GM12873 (cell line): ENCODE measurements around the gene GPC3.

Experiments used
- TF ChIP-seq, protein P1 (sequence below): IDR thresholded peaks from 2 replicates; pipeline ENCODE4 v1.5.1; 2012; ENCODE audit warnings: low read depth, mild to moderate bottlenecking, moderate library complexity, low read length, control low read depth; ENCODE audit not compliant: insufficient read depth; ENCODE audit errors: missing control alignments

GPC3 gene

GRCh38 chrX:133681897-133682296, 303.5 kb downstream of the GPC3 start:
- TF ChIP-seq, protein P1, sequence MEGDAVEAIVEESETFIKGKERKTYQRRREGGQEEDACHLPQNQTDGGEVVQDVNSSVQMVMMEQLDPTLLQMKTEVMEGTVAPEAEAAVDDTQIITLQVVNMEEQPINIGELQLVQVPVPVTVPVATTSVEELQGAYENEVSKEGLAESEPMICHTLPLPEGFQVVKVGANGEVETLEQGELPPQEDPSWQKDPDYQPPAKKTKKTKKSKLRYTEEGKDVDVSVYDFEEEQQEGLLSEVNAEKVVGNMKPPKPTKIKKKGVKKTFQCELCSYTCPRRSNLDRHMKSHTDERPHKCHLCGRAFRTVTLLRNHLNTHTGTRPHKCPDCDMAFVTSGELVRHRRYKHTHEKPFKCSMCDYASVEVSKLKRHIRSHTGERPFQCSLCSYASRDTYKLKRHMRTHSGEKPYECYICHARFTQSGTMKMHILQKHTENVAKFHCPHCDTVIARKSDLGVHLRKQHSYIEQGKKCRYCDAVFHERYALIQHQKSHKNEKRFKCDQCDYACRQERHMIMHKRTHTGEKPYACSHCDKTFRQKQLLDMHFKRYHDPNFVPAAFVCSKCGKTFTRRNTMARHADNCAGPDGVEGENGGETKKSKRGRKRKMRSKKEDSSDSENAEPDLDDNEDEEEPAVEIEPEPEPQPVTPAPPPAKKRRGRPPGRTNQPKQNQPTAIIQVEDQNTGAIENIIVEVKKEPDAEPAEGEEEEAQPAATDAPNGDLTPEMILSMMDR = no peak

- TF ChIP-seq, protein P1 = no peak
These were observed 304.0 kb downstream of the GPC3 start for GRCh38 chrX:133681421-133681820.

GRCh38 chrX:133677123-133678063, 308.0 kb downstream of the GPC3 start:
- TF ChIP-seq, protein P1 = no peak

GRCh38 chrX:133676344-133677122, 308.9 kb downstream of the GPC3 start:
- TF ChIP-seq, protein P1 = no peak

DNA sequence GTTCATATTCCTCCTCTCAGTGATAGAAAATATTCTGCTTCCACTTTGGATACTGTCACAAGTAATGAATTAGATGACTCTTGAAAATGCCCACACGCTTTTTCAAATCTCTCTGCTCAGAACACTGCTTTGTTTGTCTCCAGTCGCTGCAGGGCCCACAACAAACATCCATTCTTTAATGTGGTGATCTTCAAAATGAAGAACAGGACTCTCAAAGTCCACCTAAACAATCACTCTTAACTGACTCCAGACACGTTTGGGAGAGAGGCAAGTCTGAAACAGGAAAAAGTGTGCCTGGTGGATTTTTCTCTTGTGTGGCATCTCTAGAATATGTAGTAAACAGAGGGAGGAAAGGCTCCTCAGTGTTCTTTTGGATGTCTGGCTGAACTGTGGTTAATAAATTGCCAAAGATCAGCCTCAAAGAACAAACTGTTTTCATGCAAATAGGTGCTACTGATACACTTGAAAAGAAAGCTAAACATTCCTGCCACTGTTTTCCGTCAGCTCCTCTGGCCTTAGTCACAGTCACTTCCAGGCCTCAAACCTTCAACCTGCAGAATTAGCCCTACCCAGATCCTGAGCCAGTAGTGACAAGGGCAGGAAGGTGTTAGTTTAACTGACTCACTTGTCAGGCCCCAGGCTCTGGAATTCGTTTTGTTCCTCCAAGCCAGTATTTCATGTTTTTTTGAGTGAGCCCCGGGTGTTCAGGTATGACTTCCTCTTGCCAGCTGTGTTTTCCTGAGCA, 310.5 kb downstream of the GPC3 start:
- TF ChIP-seq, protein P1 = no peak

- TF ChIP-seq, protein P1 = peak; percentile 63
These were observed 315.0 kb downstream of the GPC3 start for GRCh38 chrX:133670383-133670782.
